ENCODE results near the gene SDK2. TPM values are rescaled to one million over a fixed set of nuclear protein-coding genes. Genes with fewer than 3 reads are reported as not detected.

The SDK2 gene
- polyA plus RNA-seq, 1 of the 3 experiments (the other 2 are of a cell fraction): 0.02 TPM

GRCh38 chr17:73437826-73438225 lies 206.4 kb downstream of the SDK2 start (continued):
- TF ChIP-seq SMC3 (IDR thresholded peaks at IDR 0.05; ENCODE audit: low read depth, low read length): no peak
- TF ChIP-seq FOXJ3 (CRISPR knock-in tag; IDR thresholded peaks at IDR 0.05): no peak
- TF ChIP-seq TEAD4 (IDR thresholded peaks at IDR 0.05; ENCODE audit: borderline replicate concordance, insufficient read depth): no peak

DNA sequence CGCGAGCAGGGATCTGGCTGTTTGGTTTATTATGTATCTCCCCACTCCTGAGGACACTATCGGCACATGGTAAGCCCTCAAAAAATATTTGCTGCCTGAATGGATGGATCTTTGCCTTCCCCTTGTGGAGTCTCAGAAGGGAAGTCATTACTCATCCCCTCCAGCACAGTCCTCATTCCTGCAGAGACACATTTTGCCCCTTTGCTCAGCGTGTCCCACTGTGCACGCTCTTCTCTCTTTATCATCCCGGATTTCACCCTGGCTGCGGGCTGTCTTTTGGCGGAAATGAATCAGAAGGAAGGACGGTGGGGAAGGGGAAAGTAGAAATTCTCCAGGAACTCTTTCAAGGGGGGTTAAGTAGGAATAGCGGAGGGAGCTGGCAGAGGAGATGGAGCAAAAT lies 207.3 kb downstream of the SDK2 start:
- H3K4me3 ChIP-seq (ENCODE audit: low read depth in 2 of 2, low read length in 1 of 2): no peak overlapping the region
- 58% methylated on average over 10 of the region's 10 CpGs for WGBS (ENCODE audit: low lambda C conversion rate)
- no peaks in the 10 kb centered on the region for H3K27me3 ChIP-seq (ENCODE audit: insufficient read depth)
- ChIA-PET CTCF (interaction anchor here (1.7 kb wide), 1 partner anchor 763 kb away, joined by 5 read pairs; no protein-coding TSS in a partner anchor), POLR2A (no interaction called here)
- H3K9me2 ChIP-seq: no peaks in the 10 kb centered on the region
- no peaks in the 10 kb centered on the region for H4K20me1 ChIP-seq (ENCODE audit: insufficient read depth)
- H3K36me3 ChIP-seq (replicated peaks in 1 of 2; ENCODE audit: control insufficient read depth in 1 of 2, insufficient read depth in 2 of 2, low read length in 1 of 2): no peaks in the 10 kb centered on the region
- no peak overlapping the region for H3K9ac ChIP-seq
- no peaks in the 10 kb centered on the region for H3F3A ChIP-seq (replicated peaks; ENCODE audit: insufficient read depth)
- no peak for TF ChIP-seq USF1 (IDR thresholded peaks at IDR 0.05; ENCODE audit: borderline replicate concordance, low read depth)
- TF ChIP-seq MXI1 (IDR thresholded peaks at IDR 0.05; ENCODE audit: low read depth, low read length): no peak
- TF ChIP-seq FOXM1 (IDR thresholded peaks at IDR 0.05; ENCODE audit: low read depth): no peak
- TF ChIP-seq RCOR1 (IDR thresholded peaks at IDR 0.05; ENCODE audit: low read length): no peak
- TF ChIP-seq CHD2 (IDR thresholded peaks at IDR 0.05; ENCODE audit: low read length, partially characterized antibody): no peak
- no peak for TF ChIP-seq TCF12 (IDR thresholded peaks at IDR 0.05)
- TF ChIP-seq RAD21 (IDR thresholded peaks at IDR 0.05; ENCODE audit: low read length): no peak
- TF ChIP-seq FOSL2 (IDR thresholded peaks at IDR 0.05; ENCODE audit: borderline replicate concordance, low read depth): no peak
- TF ChIP-seq, protein P1, sequence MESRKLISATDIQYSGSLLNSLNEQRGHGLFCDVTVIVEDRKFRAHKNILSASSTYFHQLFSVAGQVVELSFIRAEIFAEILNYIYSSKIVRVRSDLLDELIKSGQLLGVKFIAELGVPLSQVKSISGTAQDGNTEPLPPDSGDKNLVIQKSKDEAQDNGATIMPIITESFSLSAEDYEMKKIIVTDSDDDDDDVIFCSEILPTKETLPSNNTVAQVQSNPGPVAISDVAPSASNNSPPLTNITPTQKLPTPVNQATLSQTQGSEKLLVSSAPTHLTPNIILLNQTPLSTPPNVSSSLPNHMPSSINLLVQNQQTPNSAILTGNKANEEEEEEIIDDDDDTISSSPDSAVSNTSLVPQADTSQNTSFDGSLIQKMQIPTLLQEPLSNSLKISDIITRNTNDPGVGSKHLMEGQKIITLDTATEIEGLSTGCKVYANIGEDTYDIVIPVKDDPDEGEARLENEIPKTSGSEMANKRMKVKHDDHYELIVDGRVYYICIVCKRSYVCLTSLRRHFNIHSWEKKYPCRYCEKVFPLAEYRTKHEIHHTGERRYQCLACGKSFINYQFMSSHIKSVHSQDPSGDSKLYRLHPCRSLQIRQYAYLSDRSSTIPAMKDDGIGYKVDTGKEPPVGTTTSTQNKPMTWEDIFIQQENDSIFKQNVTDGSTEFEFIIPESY (IDR thresholded peaks at IDR 0.05; ENCODE audit: borderline replicate concordance, low read depth): no peak
- H3K79me2 ChIP-seq (ENCODE audit: insufficient read depth): no peaks in the 10 kb centered on the region
- H3K4me1 ChIP-seq (ENCODE audit: control insufficient read depth in 1 of 2, insufficient read depth in 2 of 2, low read depth in 1 of 2, low read length in 1 of 2): no peaks in the 10 kb centered on the region
- no peak overlapping the region for H2AFZ ChIP-seq (ENCODE audit: low read depth)
- H3K9me3 ChIP-seq: no peaks in the 10 kb centered on the region
- no peak overlapping the region for H3K4me2 ChIP-seq
- no peak overlapping the region for H3K27ac ChIP-seq (ENCODE audit: low read depth in 2 of 2, low read length in 1 of 2)
- no peak for DNase-seq

GRCh38 chr17:73435412-73435811 lies 208.8 kb downstream of the SDK2 start:
- H4K20me1 ChIP-seq (ENCODE audit: insufficient read depth): no peaks in the 10 kb centered on the region
- DNase-seq: no peak
- no peaks in the 10 kb centered on the region for H3F3A ChIP-seq (replicated peaks; ENCODE audit: insufficient read depth)
- H3K27ac ChIP-seq (ENCODE audit: low read depth in 2 of 2, low read length in 1 of 2): no peak overlapping the region
- H3K9me3 ChIP-seq: no peaks in the 10 kb centered on the region
- peaks cover 0 to 5% of the 10 kb centered on the region in 2 experiments; a peak in 1 of 4 replicates for H3K4me1 ChIP-seq (ENCODE audit: control insufficient read depth in 1 of 2, insufficient read depth in 2 of 2, low read depth in 1 of 2, low read length in 1 of 2)
- no peak for TF ChIP-seq NFIC (IDR thresholded peaks at IDR 0.05; ENCODE audit: borderline replicate concordance)
- TF ChIP-seq, protein P1 (IDR thresholded peaks at IDR 0.05; ENCODE audit: borderline replicate concordance, low read depth): no peak
- TF ChIP-seq EZH2phosphoT487 (IDR thresholded peaks at IDR 0.05; ENCODE audit: borderline replicate concordance, low read depth): no peak
- TF ChIP-seq CHD2 (IDR thresholded peaks at IDR 0.05; ENCODE audit: low read length, partially characterized antibody): no peak
- TF ChIP-seq RFX5 (IDR thresholded peaks at IDR 0.05; ENCODE audit: low read length): no peak
- TF ChIP-seq MXI1 (IDR thresholded peaks at IDR 0.05; ENCODE audit: low read depth, low read length): no peak
- TF ChIP-seq USF1 (IDR thresholded peaks at IDR 0.05; ENCODE audit: borderline replicate concordance, low read depth): no peak
- no peak for TF ChIP-seq EP300 (IDR thresholded peaks at IDR 0.05; ENCODE audit: borderline replicate concordance in 1 of 2, low read depth in 1 of 2, low read length in 1 of 2)
- TF ChIP-seq YY1 (IDR thresholded peaks at IDR 0.05; ENCODE audit: low read depth): no peak
- TF ChIP-seq, protein P2, sequence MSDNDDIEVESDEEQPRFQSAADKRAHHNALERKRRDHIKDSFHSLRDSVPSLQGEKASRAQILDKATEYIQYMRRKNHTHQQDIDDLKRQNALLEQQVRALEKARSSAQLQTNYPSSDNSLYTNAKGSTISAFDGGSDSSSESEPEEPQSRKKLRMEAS (IDR thresholded peaks at IDR 0.05; ENCODE audit: low read depth): no peak
- no peak for TF ChIP-seq RAD21 (IDR thresholded peaks at IDR 0.05; ENCODE audit: low read length)
- no peak for TF ChIP-seq FOXJ3 (CRISPR knock-in tag; IDR thresholded peaks at IDR 0.05)
- TF ChIP-seq TCF12 (IDR thresholded peaks at IDR 0.05): no peak
- TF ChIP-seq GABPA (IDR thresholded peaks at IDR 0.05; ENCODE audit: low read depth): no peak
- no peak for TF ChIP-seq SMC3 (IDR thresholded peaks at IDR 0.05; ENCODE audit: low read depth, low read length)
- no peaks in the 10 kb centered on the region for H3K36me3 ChIP-seq (replicated peaks in 1 of 2; ENCODE audit: control insufficient read depth in 1 of 2, insufficient read depth in 2 of 2, low read length in 1 of 2)
- no peak overlapping the region for H3K4me2 ChIP-seq
- no peaks in the 10 kb centered on the region for H3K9me2 ChIP-seq
- no peaks in the 10 kb centered on the region for H3K79me2 ChIP-seq (ENCODE audit: insufficient read depth)
- no peak overlapping the region for H3K4me3 ChIP-seq (ENCODE audit: low read depth in 2 of 2, low read length in 1 of 2)
- POLR2A ChIA-PET: no interaction called here
- CTCF ChIA-PET: interaction anchor here (0.8 to 8.7 kb wide), 3 partner anchors 16 to 275 kb away, joined by 3 to 118 read pairs (median 4); partner anchors contain the start of gene SDK2
- H3K9ac ChIP-seq: no peak overlapping the region
- H3K27me3 ChIP-seq (ENCODE audit: insufficient read depth): no peaks in the 10 kb centered on the region
- WGBS (ENCODE audit: low lambda C conversion rate): 79% methylated on average over 23 of the region's 23 CpGs
- H2AFZ ChIP-seq (ENCODE audit: low read depth): no peak overlapping the region
